HG02623 (cell line): ENCODE data around the gene SOX12.
"Not testable (repeated sequence)": the region's sequence is repeated elsewhere in the genome, so short reads cannot be mapped to it uniquely, and the experiment has no call there.

Experiments used
- ATAC-seq: cut with Tn5 transposase; IDR thresholded peaks from one replicate; pipeline ENCODE4 v1.9.1; 2021; ENCODE audit warnings: moderate library complexity; ENCODE audit not compliant: unreplicated experiment

SOX12 gene

GRCh38 chr20:358891-359555 is 33.7 kb downstream of the SOX12 start:
- no peak for ATAC-seq

GRCh38 chr20:361561-361960 is 36.2 kb downstream of the SOX12 start:
- ATAC-seq, result no peak

GRCh38 chr20:362271-363254 is 37.2 kb downstream of the SOX12 start:
- no peak for ATAC-seq

- no peak for ATAC-seq
Observed at GRCh38 chr20:363319-364078, 38.1 kb downstream of the SOX12 start.

DNA sequence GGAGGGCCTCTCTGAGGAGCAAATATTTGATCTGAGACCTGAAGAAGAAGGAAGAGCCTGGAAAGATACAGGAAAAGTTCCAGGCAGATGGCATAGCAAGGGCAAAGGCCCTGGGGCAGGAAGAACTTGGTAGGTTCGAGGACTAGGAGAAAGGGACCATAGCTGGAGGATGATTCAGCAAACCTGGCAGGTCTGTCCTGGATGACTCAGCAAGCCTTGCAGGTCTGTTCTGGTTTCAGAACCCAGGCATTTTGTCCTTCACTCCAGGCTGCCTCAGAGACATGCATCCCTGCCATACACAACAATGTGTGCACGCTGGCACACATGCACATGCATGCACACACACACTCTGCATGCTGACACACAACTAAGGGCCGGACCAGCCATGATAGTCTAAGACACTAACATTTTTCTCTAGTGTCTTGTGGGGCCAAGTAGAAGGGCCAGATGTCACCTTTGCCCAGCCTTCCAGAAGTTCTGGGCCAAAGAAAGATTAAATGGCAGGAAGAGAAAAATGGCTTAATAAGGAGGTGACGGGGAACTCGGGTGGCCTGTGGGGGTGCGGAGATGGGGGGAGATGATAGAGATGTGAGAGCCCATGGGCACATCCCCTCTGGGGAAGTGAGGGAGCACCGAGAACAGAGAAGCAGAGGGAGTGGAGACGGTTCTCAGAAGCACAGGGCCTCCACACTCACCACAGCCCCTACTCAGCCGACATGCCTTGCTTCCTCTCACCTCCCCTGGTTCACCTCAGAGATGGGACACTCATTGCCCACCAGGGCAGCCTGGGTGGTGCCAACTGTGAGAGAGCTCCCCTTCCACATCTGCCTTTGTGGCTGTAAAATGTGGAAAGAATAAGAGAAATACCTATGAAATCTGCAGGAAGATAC is 39.8 kb downstream of the SOX12 start:
- no peak for ATAC-seq

DNA sequence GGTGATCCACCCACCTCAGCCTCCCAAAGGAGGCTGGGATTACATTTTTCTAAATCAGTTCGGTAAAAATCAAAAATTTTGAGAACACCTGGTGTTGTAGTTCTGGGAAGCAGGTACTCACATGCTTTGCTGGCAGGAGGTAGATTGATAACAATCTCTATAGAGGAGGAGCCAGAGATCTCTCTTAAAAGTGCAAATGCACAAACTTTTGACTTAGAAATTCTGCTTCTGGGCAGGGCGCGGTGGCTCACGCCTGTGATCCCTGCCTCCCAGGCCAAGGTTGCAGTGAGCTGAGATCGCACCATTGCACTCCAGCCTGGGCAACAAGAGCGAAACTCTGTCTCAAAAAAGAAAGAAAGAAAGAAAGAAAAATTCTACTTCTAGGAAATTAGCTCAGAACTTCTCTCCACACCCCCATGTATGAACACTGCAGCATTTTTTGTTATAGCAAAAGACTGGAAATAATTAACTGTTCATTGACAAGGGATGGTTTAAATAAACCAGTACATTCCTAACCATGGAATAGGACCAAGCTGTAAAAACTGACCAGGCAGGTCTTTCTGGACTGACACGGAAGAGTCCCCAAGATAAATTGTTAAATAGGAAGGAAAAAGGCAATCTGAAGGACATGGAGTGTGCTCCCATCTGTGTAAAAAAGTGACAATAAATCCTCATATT is 40.8 kb downstream of the SOX12 start:
- no peak for ATAC-seq

GRCh38 chr20:366719-367485 is 41.5 kb downstream of the SOX12 start:
- ATAC-seq, result no peak

DNA sequence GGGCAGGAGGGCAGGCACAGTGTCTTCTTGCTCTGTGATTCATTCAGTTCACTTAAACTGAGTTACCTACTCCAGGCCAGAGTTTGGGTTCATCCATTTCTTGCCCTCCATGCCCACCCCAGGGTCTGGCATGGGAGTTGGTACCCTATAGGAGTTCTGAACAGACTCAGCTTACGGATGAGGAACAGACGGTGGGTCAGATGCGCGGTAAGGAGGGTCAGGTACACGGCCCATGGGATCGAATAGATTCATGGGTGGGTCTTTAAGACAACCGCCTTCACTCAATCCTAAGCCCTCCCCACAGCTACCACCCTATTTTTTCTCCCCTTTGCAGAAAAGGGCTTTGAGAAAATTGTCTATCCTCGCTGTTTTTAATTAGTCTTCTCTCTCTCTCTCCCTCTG is 42.1 kb downstream of the SOX12 start:
- no peak for ATAC-seq

DNA sequence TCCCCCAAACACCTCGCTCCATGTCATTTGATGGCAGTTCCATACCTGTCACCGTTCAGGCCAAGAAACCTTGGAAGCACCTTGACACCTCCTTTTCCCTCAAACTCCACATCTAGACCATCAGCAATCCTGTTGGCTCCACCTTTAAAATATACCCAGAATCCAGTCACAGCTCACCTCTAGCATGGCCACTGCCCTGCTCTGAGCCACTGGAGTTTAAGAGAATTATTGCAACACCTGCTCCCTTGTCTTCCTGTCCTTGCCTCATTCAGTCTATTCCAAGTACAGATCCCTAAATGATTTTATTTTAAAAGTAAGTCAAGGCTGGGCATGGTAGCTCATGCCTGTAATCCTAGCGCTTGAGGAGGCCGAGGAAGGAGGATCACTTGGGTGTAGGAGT is 43.6 kb downstream of the SOX12 start:
- no peak for ATAC-seq

DNA sequence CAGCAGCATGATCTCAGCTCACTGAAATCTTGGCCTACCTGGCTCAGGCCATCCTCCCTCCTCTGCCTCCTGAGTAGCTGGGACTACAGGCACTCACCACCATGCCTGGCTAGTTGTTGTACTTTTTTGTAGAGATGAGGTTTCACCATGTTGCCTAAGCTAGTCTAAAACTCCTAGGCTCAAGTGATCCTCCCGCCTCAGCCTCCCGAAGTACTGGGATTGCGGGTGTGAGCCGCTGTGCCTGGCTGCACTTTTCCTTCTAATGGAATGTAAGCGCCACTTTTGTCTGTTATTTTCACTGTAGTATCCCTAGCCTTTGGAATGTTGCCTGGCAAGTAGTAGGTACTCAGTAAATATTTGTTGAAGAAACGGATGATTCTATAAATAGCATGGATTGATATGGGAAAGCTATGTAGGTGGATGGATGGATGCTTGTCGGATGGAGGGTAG is 44.8 kb downstream of the SOX12 start:
- no peak for ATAC-seq

GRCh38 chr20:370977-371754 is 45.8 kb downstream of the SOX12 start:
- ATAC-seq, result no peak

GRCh38 chr20:371755-372542 is 46.6 kb downstream of the SOX12 start:
- no peak for ATAC-seq

DNA sequence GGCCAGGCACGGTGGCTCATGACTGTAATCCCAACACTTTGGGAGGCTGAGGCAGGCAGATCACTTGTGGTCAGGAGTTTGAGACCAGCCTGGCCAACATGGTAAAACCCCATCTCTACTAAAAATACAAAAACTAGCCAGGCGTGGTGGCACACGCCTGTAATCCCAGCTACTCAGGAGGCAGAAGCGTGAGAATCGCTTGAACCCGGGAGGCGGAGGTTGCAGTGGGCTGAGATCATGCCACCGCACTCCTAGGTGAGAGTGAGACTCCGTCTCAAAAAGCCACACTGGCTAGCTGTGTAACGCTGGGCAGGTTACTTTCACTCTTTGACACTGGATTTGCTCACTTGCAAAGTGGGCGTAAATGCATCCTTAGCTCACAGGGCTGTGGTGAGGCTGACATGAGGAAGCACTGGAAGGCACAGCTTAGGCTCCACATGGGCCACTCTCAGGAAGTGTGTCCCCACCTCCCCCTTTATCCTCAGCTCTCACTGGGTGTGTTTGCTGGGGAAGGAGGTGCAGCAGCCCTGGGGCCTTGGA is 47.3 kb downstream of the SOX12 start:
- ATAC-seq, result not testable (repeated sequence)

GRCh38 chr20:373171-373890 is 48.0 kb downstream of the SOX12 start:
- ATAC-seq, result no peak

- no peak for ATAC-seq
Observed at GRCh38 chr20:375265-375889, 50.0 kb downstream of the SOX12 start.

GRCh38 chr20:376089-376488 is 50.7 kb downstream of the SOX12 start:
- ATAC-seq, result no peak
